Panc1 (cell line): ENCODE results near the gene CPM. TPM values are rescaled to one million over a fixed set of nuclear protein-coding genes. Genes with fewer than 3 reads are reported as not detected.

Source experiments
- ATAC-seq: fragments of 200-7000 bp; cut with Tn5 transposase; 2 replicates; pipeline ENCODE4 v1.9.1; 2020; ENCODE audit warnings: mild to moderate bottlenecking, moderate library complexity
- BruUV-seq: library from RNA; stranded (reverse); fragments of 400-500 nt; replicated peaks from 2 replicates; lab custom pipeline; 2021; lab: Mats Ljungman, UMichigan
- CTCF ChIA-PET: fragments of 300-600 bp; sonication (Branson Sonifier 250); formaldehyde crosslinking; loops from one replicate; lab custom pipeline; 2022; ENCODE audit warnings: antibody characterized with exemption; lab: Charles Lee
- POLR2A ChIA-PET: fragments of 300-600 bp; sonication (Branson Sonifier 250); formaldehyde crosslinking; loops from one replicate; lab custom pipeline; 2022; ENCODE audit warnings: antibody characterized with exemption; lab: Charles Lee
- DNase-seq: peaks from one replicate; pipeline ENCODE4 v3.0.0-alpha.2; 2010; ENCODE audit warnings: low read depth, low spot score
- H3K27ac ChIP-seq: 2 replicates; pipeline ENCODE4 v1.5.1; 2011; ENCODE audit warnings: mild to moderate bottlenecking, low read length, inconsistent platforms
- H3K27me3 ChIP-seq: fragments of 200-500 bp; sonication (Bioruptor generic); 2 replicates; pipeline ENCODE4 v1.6.0; 2014; ENCODE audit warnings: low read length, inconsistent platforms; ENCODE audit not compliant: control insufficient read depth, insufficient read depth
- H3K36me3 ChIP-seq: fragments of 200-500 bp; sonication (Bioruptor generic); 2 replicates; pipeline ENCODE4 v1.5.1; 2014; ENCODE audit warnings: inconsistent platforms, mild to moderate bottlenecking, low read length, moderate library complexity; ENCODE audit not compliant: control insufficient read depth, insufficient read depth
- H3K4me1 ChIP-seq: 2 replicates; pipeline ENCODE4 v1.5.1; 2011; ENCODE audit warnings: inconsistent platforms, mild to moderate bottlenecking, low read length, moderate library complexity; ENCODE audit not compliant: control insufficient read depth, insufficient read depth
- H3K4me3 ChIP-seq, 2 experiments: 2 replicates each; pipeline ENCODE4 v1.5.1; 2011 to 2012; ENCODE audit warnings: low read depth in 2 of 2, low read length in 2 of 2, mild to moderate bottlenecking in 2 of 2, inconsistent platforms in 1 of 2, moderate library complexity in 1 of 2
- H3K9me3 ChIP-seq: fragments of 200-500 bp; sonication (Bioruptor generic); 2 replicates; pipeline ENCODE4 v1.5.1; 2014; ENCODE audit warnings: low read depth, mild to moderate bottlenecking, inconsistent platforms, low read length, moderate library complexity; ENCODE audit not compliant: control insufficient read depth, insufficient read depth
- CTCF ChIP-seq: fragments of 450-650 bp; IDR thresholded peaks from 2 replicates; pipeline ENCODE4 v1.5.1; 2017; ENCODE audit warnings: mild to moderate bottlenecking
- POLR2AphosphoS5 ChIP-seq: IDR thresholded peaks from 2 replicates; pipeline ENCODE4 v1.6.1; 2012; ENCODE audit warnings: mild to moderate bottlenecking, low read depth, low read length, moderate library complexity
- REST ChIP-seq, 2 experiments: IDR thresholded peaks; 2 replicates each; pipeline ENCODE4 v1.6.1; 2011 to 2012; ENCODE audit warnings: low read depth in 2 of 2, control low read depth in 1 of 2, low read length in 1 of 2, mild to moderate bottlenecking in 1 of 2, moderate library complexity in 1 of 2; ENCODE audit not compliant: insufficient read depth in 1 of 2
- SIN3A ChIP-seq: IDR thresholded peaks from 2 replicates; pipeline ENCODE4 v1.6.1; 2012; ENCODE audit warnings: low read depth, mild to moderate bottlenecking, low read length, moderate library complexity, borderline replicate concordance; ENCODE audit not compliant: insufficient read depth
- TCF7L2 ChIP-seq: IDR thresholded peaks from 2 replicates; pipeline ENCODE4 v1.6.1; 2011; ENCODE audit warnings: mild to moderate bottlenecking, low read depth, low read length, inconsistent platforms
- in situ Hi-C: cut with HindIII; loops from 2 replicates; pipeline ENCODE4 v1.10.0; 2016; ENCODE audit warnings: low sequenced_read_pairs, low pct_unique_long_range_greater_than_20kb
- intact Hi-C: fragments of 100-400 bp; cut with micrococcal nuclease; formaldehyde crosslinking; loops from one replicate; pipeline ENCODE4 v1.10.0; 2022; ENCODE audit not compliant: unreplicated experiment
- total RNA-seq: library from RNA; stranded (reverse); gene quantifications from one replicate; pipeline ENCODE4 v1.2.1, GENCODE V29; 2021; ENCODE audit not compliant: unreplicated experiment

CPM gene
- total RNA-seq, 1 experiment from 2014 or later: 11.2 TPM

GRCh38 chr12:68980476-68981212 lies 47.7 kb upstream of the CPM start:
- intact Hi-C loops (no loop called here), in situ Hi-C loops (no loop called here)
- DNase-seq (no peak), ATAC-seq (no peak)
- POLR2A ChIA-PET: no interaction called here
- CTCF ChIA-PET: no interaction called here
- H3K4me3 ChIP-seq: no peak overlapping the region
- no peaks in the 10 kb centered on the region for H3K36me3 ChIP-seq
- BruUV-seq: no TSS peak
- H3K4me1 ChIP-seq: no peaks in the 10 kb centered on the region
- no peaks in the 10 kb centered on the region for H3K9me3 ChIP-seq
- no peak overlapping the region for H3K27ac ChIP-seq
- TF ChIP-seq SIN3A (no peak), TCF7L2 (no peak), POLR2AphosphoS5 (no peak), CTCF (no peak)
- H3K27me3 ChIP-seq: no peaks in the 10 kb centered on the region

- H3K4me3 ChIP-seq: no peak overlapping the region
- no peaks in the 10 kb centered on the region for H3K36me3 ChIP-seq
- no TSS peak for BruUV-seq
- H3K27me3 ChIP-seq: no peaks in the 10 kb centered on the region
- no peak overlapping the region for H3K27ac ChIP-seq
- ChIA-PET POLR2A (no interaction called here), CTCF (no interaction called here)
- DNase-seq (no peak), ATAC-seq (no peak)
- H3K4me1 ChIP-seq: no peaks in the 10 kb centered on the region
- intact Hi-C loops: no loop called here
- in situ Hi-C loops: no loop called here
- no peak for TF ChIP-seq REST (IDR thresholded peaks at IDR 0.05; ENCODE audit: insufficient read depth in 1 of 2, low read depth in 2 of 2, low read length in 1 of 2)
- no peak for TF ChIP-seq POLR2AphosphoS5
- TF ChIP-seq CTCF: no peak
- TF ChIP-seq SIN3A: no peak
- no peak for TF ChIP-seq TCF7L2
- H3K9me3 ChIP-seq: no peaks in the 10 kb centered on the region
Observed at GRCh38 chr12:68978678-68979077, 45.7 kb upstream of the CPM start.
